GM18951 (cell line): Measurements from ENCODE around the gene KCNE5.
"Not testable (repeated sequence)": the region's sequence is repeated elsewhere in the genome, so short reads cannot be mapped to it uniquely, and the experiment has no call there.

Experiments used
- POLR2A ChIP-seq: IDR thresholded peaks from 4 replicates; pipeline ENCODE4 v1.6.1; 2011; ENCODE audit warnings: mild to moderate bottlenecking; ENCODE audit not compliant: insufficient read length, insufficient read depth; ENCODE audit errors: extremely low read depth
- in situ Hi-C: fragments of 300-500 bp; cut with MboI; formaldehyde crosslinking; loops from one replicate; pipeline ENCODE4 v1.12.0; 2022; ENCODE audit warnings: low sequenced_read_pairs, mixed read lengths, inconsistent platforms; ENCODE audit not compliant: unreplicated experiment

The KCNE5 gene

DNA sequence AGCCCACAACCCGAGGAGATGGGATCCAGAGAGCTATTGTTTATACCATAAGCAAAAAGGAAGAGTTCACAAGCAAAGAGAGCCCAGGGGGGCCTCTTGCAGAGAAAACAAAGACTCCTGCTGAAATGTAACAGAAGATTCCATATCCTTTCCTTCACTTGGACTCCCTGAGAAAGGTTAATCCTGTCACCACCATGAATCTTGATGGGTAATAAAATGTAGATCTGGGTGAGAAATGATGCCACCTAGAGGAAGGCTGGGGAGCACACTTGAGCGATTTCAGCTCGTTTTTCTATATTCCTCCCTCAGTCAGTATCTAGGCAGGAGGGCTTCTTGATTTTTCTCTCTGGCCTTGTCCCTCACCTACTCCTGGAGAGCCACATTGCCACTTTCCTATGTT is 10.2 kb upstream of the KCNE5 start:
- in situ Hi-C loops = no loop called here
- no peak for TF ChIP-seq POLR2A

DNA sequence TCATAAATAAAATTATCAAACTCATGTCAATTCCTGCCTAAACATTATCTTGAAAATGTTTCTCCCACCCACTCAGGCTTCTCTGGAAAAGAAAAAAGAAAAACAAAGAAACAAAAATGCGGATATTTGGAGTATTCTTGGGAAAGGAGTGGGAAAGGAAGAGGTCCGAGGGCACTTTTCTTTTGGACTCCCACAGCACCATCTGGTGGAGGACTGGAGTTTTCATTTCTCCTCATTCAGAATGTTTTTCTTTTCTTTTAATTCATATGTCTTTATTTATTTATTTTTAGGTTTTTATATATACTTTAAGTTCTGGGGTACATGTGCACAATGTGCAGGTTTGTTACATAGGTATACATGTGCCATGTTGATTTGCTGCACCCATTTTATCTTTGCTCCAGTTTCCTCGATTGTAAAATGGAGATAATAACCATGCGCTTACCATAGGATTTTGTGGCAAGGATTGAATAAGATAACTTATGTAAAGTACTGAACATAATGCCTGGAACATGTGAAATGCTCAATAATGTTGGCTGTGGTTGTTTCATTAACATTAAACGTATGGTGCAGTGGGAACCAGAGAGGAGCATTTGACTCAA is 8.0 kb upstream of the KCNE5 start:
- in situ Hi-C loops = no loop called here
- TF ChIP-seq POLR2A = no peak

DNA sequence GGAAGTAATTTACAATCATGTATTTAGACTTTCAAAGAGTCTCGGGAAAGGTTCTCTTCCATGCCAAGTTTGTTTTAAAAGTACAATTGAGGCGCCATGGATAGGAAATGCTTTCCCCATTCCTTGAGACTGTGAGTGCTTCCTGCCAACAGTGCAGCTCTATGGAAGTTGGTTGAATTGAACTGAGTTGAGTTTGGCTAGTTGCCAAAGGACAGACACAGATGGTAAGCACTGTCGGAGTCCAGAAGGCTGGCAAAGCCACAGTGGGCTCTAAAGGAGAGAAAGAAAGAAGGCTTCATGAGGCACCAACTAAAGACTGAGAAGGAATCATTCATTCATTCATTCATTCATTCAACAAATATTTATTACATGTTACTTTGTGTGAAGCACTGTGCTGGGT is 4.3 kb upstream of the KCNE5 start:
- in situ Hi-C loops = no loop called here
- no peak for TF ChIP-seq POLR2A

DNA sequence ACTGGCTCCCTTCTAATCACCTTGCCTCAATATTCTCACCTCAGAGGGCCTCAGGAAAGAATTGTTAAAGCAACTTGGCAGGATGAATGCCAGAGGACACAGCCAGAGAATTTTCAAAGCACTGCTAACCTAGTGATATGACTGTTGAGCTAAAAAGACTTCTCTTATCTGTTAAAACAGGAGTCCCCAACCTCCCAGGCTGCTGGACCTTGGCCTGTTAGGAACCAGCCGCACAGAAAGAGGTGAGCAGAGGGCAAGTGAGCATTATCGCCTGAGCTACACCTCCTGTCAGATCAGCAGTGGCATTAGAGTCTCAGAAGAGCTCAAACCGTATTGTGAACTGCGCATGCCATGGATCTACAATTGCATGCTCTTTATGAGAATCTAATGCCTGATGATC is 1.7 kb upstream of the KCNE5 start:
- TF ChIP-seq POLR2A = no peak
- in situ Hi-C loops = no loop called here

DNA sequence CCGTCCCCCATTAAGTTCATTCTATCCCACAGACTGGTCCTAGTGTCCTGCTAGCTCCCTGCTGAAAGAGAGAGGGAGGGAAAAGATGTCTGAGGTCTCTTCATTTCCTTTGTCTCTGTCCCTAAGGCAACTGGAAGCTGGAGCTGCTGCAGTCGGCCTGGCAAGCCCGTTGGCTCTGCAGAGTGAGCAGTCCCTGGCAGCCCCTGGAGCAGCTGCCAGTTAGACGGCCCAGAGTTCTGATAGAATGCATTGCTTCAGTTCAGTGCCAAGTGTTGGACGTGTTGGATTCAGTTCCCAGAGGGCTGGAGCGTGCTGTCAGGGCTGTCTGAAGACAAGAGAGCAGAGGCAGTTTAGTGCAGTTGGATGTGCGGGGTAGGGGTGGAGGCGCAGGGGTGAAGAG is 975 bp downstream of the KCNE5 start:
- in situ Hi-C loops = no loop called here
- no peak for TF ChIP-seq POLR2A

DNA sequence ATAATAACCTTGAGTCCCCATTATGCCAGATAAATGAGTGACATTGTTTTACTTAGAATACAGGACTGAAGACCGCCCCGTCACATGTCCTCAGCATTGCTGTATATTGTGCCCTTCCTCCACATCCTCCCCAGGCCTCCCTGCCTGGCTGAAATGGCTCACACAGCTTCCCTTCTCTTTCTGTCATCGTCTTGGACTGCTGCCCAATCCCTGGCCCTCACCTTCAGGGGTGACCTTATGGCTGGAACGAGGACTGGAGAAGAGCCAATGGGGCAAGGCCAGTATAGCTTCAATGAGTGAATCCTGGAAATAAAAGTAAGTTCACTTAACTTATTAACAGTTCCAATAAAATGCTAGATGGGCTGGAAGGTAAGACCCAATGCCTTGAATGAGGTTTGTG is 2.7 kb downstream of the KCNE5 start:
- in situ Hi-C loops = no loop called here
- no peak for TF ChIP-seq POLR2A

DNA sequence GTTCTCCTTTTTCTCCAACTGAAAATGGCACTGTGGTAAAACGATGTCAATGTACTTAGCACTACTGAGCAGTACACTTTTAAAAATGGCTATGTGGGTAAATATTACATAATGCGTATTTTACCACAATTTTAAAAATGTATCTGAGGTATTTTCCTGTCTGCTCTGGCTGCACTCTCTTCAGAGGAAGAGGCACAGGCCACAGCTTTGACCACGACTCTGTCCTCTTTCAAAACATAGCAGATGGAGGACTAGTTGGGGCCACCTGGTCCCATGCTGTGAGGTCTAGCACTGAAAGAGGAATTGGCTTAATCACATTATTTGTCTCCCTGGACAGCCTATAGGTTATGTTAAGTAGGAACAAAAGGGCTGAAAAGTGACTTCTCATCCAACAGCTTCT is 5.2 kb downstream of the KCNE5 start:
- no peak for TF ChIP-seq POLR2A
- in situ Hi-C loops = no loop called here

DNA sequence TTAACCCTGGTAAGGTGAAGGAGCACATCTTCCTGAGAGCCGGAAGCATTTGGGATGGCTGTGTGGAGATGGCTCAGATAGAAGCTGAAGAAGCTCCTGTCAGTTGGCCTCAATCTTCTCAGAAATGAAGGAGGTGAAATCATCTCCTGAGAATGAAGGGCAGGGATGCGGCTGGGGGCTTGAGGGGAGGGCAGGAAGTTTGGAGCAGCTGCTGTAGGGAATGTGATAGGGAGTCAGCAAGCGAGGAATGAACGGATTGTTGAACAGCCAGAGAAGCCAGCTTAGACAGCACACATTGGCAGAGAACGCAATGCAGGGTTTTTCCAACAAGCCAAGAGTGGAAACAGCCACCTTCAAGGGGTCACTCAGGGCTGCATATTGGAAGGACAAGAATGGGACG is 10.0 kb downstream of the KCNE5 start:
- in situ Hi-C loops = no loop called here

DNA sequence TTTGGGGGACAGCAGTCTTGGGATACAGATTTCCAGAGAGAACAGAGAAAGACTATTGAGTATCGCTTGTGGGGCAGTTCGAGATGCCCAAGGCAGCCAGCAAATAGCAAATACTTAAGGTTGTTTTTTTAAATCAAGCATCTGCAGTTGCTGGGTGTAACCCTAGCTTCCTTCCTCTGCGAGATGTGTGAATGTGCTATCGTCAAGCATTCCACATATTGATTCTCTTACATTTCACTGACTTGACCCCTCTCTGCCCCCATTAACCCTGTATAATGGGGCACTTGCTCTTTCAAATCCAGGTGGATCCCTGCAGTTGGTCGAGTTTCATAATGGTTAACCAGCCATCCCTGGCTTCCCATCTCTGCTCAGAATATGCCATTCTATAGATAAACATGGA is 23.5 kb downstream of the KCNE5 start:
- in situ Hi-C loops = no loop called here
- TF ChIP-seq POLR2A = no peak

More for the DNA sequence above, 10.0 kb downstream of the KCNE5 start:
- TF ChIP-seq POLR2A = no peak

DNA sequence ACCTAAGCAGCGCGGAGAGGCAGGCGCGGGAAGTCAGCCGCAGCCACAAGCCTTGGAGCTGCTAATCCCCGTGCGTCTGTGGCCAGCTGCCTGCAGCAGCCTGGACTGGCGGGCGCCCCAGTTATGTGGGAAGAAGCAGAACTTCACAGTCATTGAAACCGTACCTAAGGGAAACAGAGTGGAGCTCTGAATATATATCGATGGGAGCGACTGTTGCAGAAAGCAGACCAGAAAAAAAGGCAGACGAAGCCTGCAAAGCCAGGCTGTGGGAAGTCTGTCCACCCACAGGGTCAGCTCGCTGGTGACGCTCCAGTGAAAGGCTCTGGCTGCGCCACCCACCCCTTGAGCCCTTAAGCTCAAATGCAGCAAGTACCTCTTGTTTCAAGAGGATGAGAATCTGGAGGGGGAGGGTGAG is 24.7 kb downstream of the KCNE5 start:
- TF ChIP-seq POLR2A = no peak
- in situ Hi-C loops = no loop called here

DNA sequence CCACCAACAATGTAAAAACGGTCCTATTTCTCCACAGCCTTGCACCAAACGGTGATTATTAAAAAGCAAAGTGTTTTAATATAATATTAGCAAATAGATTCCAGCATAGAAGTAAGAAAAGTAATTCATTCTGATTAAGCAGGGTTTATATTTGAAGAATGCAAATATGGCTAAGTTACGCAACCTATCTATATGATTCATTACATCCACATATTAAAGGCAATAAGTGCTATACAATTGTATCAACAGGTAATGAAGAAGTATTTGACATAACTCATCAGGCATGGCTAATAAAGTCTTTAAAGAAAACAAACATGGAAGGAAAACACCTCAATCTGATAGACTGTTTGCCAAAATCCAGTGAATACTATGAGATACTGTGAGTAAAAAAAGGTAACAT is 29.0 kb downstream of the KCNE5 start:
- in situ Hi-C loops = no loop called here
- no peak for TF ChIP-seq POLR2A

DNA sequence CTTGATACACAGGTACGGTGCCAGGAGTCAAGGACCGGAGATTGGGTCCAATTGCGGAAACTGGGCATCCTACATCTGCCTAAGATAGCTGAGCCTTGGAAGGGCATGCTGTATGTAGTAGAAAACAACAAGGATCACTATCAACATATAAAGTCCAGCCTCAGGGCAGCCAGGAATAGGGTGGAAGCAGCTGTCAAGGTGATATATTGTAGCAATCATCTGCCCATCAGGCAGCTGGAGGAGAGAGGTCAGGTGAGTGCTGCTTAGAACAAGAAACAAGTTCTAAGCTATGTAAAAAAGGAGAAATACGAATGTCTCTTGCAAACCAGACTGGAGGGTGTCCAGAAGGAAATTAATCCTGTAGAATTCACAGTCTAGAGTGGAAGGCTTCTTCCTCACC is 34.8 kb downstream of the KCNE5 start:
- TF ChIP-seq POLR2A = no peak
- in situ Hi-C loops = no loop called here

DNA sequence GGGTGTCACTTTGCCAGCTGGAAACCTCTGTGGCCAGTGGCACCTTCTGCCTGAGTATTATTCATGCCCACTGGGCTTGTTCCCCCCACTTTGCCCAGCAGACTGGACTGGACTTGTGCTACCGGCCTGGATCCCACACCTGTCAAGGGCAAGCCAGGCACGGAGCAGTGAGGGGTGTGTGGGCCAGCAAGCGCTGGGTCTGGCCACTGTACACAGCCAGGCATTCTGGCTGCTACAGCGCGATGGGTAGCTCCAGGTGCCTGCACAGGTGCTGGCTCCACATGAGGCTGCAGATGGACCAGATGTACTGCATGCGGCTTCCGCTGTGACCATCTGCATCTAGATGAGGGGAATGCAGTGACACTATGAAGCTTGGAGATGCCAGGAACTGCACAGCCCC is 39.5 kb downstream of the KCNE5 start:
- no peak for TF ChIP-seq POLR2A
- in situ Hi-C loops = no loop called here

DNA sequence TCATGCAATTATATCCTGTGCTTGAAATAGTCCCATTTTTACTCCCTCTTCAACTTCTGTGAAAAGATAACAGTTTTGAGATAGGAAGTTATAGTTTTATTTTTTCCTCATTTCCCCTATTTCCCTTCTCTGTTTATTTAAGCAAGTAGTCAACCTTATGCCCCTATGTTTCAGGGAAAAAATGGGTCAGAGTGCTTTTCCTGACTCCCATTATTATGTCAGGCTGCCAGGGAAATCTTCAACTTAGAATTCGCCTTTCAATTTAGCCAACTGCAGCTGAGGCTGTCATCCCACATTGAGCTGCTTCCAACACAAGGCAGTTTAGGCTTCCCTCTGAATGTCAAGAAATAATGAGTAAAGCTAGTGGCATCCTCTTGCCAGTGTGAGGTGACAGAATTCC is 46.1 kb downstream of the KCNE5 start:
- in situ Hi-C loops = no loop called here

DNA sequence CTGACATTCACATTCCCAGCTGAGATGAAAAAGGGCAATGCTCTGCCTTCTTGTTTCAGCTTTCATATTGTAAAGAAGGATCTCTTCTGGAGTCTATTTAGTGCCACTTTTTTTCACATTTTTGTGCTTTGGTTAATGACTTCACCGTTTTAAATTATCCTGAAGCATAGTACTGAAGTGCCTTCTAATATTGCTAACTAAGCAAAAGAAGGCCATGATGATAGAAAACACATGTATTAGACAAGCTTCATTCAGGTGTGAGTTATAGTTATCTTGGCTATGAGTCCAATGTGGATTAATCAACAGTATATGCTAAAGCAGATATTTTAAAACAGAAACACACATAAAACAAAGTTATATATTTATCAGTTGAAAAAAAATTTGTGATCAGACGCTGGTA is 47.9 kb downstream of the KCNE5 start:
- in situ Hi-C loops = no loop called here
- TF ChIP-seq POLR2A = no peak

More for the DNA sequence above, 46.1 kb downstream of the KCNE5 start:
- no peak for TF ChIP-seq POLR2A

DNA sequence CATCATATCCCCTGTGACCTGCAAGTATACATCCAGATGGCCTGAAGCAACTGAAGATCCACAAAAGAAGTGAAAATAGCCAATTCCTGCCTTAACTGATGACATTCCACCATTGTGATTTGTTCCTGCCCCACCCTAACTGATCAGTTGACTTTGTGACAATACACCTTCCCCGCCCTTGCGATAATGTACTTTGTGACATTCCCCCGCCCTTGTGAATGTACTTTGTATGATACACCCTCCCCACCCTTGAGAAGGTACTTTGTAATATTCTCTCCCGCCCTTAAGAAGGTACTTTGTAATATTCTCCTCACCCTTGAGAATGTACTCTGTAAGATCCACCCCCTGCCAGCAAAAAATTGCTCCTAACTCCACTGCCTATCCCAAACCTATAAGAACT is 48.9 kb downstream of the KCNE5 start:
- in situ Hi-C loops = not testable (repeated sequence)
